Measurements from ENCODE around the gene ACLY.

Gene ACLY

DNA sequence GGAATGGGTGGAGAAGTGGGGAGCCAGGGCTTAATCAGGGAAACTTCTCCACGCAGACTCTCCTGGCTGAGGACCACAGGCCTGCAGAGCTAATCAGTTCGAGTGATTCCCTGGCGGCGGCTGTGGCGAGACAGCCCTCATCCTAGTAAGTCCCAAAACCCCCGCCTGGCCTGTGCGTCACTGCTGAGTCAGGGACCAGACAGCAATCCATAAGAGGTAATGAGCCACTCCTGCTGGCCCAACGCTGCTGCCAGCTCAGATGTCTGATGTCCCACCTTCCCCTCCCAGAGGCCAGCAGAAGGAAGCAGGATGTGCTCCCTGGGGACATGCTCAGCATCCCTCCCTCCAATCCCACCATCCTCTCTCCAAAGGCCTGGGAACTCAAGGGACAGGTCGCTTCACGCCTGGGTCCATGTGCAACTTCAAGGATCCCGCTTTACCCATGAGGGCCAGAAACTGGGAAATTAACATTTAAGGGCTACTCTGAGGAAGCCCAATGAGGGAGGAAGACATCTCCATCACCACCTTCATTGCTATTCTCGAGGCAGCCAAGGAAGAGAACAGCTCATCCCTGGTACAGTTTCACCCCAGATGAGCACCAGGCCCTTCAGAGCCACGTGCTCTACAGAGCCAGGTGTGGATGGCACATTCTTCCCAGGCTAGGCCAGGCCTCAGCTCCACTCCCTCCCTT is 7.9 kb downstream of the ACLY start:
- no peak overlapping the region for H3K4me3 ChIP-seq (ENCODE audit: low read length)
- DNase-seq (ENCODE audit: low read depth): peak; percentile 86
- TF ChIP-seq, protein P1, sequence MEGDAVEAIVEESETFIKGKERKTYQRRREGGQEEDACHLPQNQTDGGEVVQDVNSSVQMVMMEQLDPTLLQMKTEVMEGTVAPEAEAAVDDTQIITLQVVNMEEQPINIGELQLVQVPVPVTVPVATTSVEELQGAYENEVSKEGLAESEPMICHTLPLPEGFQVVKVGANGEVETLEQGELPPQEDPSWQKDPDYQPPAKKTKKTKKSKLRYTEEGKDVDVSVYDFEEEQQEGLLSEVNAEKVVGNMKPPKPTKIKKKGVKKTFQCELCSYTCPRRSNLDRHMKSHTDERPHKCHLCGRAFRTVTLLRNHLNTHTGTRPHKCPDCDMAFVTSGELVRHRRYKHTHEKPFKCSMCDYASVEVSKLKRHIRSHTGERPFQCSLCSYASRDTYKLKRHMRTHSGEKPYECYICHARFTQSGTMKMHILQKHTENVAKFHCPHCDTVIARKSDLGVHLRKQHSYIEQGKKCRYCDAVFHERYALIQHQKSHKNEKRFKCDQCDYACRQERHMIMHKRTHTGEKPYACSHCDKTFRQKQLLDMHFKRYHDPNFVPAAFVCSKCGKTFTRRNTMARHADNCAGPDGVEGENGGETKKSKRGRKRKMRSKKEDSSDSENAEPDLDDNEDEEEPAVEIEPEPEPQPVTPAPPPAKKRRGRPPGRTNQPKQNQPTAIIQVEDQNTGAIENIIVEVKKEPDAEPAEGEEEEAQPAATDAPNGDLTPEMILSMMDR (IDR thresholded peaks at IDR 0.05; ENCODE audit: insufficient read depth, low read depth, low read length, missing control alignments): no peak

DNA sequence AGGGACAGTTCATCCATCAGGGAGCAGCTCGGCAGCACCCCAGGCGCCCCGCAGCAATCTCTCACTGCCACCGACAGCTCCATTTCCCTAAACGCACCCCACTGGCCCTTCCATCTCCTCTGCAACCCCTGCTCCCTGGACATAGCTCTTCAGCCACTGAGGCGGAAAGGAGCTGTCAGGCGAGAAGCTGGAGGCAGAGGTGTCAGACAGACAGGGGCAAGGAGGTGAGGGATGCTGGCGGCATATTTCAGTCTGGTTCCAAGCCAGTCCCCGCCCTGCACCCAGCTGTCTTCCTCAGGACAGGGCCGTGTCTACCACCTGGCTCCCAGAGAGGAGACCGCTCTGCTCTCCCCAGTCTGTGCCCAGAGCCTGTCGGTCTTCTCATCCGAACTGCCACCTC is 9.7 kb downstream of the ACLY start:
- H3K4me3 ChIP-seq (ENCODE audit: low read length): no peak overlapping the region
- TF ChIP-seq, protein P1 (IDR thresholded peaks at IDR 0.05; ENCODE audit: insufficient read depth, low read depth, low read length, missing control alignments): no peak
- no peak for DNase-seq (ENCODE audit: low read depth)

DNA sequence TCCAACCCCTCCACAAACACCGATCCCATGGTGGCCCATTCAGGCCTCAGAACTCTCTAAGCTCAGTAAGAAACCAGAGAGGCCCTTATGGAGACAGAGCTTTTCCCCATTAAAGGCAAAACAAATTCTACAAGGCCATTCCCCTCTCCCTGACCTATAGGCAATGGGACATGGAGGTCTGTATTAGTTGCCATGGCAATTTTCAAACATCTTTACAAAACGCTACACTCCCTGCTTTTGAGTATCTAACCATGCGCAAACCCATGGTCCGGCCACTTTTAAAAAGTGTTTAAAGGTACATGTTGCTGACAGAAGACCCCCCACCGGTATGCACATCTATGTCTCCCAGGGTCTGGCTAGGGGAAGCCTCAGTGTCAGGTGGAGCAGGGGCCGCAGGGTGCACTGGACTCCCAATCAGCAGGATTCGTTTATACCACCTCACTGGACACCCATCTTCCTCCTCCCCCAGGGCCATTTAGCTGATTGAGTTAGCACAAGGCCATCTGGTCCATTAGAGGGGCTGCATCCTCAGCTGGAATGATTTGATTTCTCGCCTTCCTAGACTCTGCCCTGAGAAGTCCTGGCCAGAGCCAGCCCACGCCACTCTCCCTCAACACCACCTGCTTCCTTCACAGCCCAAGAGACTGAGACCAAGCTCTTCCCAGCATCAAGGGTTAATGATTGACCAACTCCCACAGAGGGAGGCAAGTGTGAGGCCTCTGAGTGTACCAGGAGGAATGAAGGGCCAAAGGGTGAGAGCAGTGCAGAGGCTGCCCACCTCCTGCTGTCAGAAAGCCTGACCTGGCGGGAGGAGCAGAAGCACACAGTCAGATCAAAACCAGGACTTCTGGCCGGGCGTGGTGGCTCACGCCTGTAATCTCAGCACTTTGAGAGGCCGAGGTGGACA is 10.9 kb downstream of the ACLY start:
- DNase-seq (ENCODE audit: low read depth): no peak
- H3K4me3 ChIP-seq (ENCODE audit: low read length): no peak overlapping the region
- TF ChIP-seq, protein P1 (IDR thresholded peaks at IDR 0.05; ENCODE audit: insufficient read depth, low read depth, low read length, missing control alignments): no peak

DNA sequence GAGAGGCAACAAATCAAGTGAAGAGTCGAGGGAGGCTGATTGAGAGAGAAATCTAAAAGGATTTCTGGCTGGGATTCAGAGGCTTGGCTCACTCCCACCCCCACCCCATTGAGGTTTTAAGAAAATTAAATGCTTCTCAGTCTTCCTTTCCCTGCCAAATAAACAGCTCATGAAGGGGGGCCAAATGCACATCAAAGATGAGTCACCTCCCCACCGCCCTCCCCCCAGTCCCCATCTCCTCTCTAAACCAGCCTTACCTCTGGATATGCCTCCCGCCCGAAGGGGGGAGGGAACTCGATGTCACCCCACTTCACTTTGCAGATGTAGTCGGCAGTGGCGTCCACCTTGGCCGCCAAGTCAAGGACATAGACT is 11.6 kb downstream of the ACLY start:
- DNase-seq (ENCODE audit: low read depth): no peak
- TF ChIP-seq, protein P1 (IDR thresholded peaks at IDR 0.05; ENCODE audit: insufficient read depth, low read depth, low read length, missing control alignments): no peak
- no peak overlapping the region for H3K4me3 ChIP-seq (ENCODE audit: low read length)

DNA sequence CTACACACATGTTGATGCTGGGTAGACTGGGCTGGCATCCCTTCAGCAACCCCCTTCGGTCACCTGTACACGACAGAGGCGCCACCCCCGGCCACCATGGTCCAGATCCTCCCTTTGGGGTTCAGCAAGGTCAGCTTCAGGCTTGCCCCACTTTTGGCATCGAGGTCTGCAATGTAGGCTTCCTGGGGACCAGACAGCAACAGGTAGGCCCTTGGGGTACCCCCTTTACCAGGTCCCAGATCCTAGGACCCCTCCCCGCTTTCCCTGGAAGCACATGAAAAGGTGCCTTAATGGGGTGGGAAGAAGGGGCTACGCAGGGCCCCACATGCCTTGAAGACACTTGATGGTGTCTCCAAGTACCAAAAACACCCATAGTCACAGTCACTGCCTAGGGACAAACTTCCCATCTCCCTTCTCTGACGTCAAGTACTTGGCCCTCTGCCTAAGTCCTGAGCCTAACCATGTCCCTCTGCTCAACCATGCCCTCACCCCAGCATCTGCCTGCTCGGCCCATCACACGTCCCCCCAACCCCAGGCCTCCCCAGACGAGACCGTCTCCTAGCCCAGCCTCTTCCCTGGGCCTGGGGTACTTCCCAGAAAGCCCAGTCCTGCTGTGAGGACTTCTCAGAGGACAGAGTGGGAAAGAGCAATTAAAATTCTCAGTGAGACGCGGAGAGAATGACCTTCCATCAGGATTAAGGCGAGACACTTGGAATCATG is 12.1 kb downstream of the ACLY start:
- H3K4me3 ChIP-seq (ENCODE audit: low read length): no peak overlapping the region
- TF ChIP-seq, protein P1 (IDR thresholded peaks at IDR 0.05; ENCODE audit: insufficient read depth, low read depth, low read length, missing control alignments): no peak
- DNase-seq (ENCODE audit: low read depth): no peak

DNA sequence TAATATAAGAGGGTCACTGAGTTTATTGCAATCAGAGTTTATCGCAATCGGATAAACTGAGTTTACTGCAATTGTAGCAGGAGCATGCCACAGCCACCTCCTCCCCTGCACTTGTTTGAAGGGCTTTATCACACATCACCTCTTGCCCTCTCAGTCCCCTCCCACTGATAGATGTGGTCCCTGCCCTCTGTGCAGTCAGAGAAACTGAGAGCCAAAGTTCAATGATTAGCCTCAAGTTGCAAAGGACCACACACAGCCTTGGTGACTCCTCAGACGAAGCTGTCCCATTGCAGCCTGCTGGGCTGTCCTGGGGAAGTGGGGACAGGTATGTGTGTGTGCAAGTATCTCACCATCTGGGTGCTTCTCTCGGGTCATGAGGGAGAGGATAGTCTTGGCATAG is 13.6 kb downstream of the ACLY start:
- DNase-seq (ENCODE audit: low read depth): no peak
- TF ChIP-seq, protein P1 (IDR thresholded peaks at IDR 0.05; ENCODE audit: insufficient read depth, low read depth, low read length, missing control alignments): no peak

More for the DNA sequence above, 13.6 kb downstream of the ACLY start:
- H3K4me3 ChIP-seq (ENCODE audit: low read length): no peak overlapping the region

Data from epithelial cell of esophagus (primary cell).